HepG2 (cell line): ENCODE measurements around the gene OR6K6. TPM values are rescaled to one million over a fixed set of nuclear protein-coding genes. Genes with fewer than 3 reads are reported as not detected.

Experiments
- ATAC-seq: fragments of 200-7000 bp; cut with Tn5 transposase; 3 replicates; pipeline ENCODE4 v1.9.1; 2020; ENCODE audit warnings: mild to moderate bottlenecking, moderate library complexity
- BruUV-seq: library from RNA; stranded (reverse); fragments of 400-500 nt; replicated peaks from 2 replicates; lab custom pipeline; 2021; lab: Mats Ljungman, UMichigan
- CTCF ChIA-PET: fragments of 300-600 bp; formaldehyde crosslinking; extraction: SDS; loops from one replicate; lab custom pipeline; 2021; ENCODE audit warnings: low total read pairs, inconsistent platforms, low intra/inter-chr PET ratio; lab: Yijun Ruan, JAX
- POLR2A ChIA-PET: fragments of 350-600 bp; sonication (Branson Sonifier 250); formaldehyde crosslinking; loops from one replicate; lab custom pipeline; 2020; ENCODE audit warnings: antibody characterized with exemption, inconsistent platforms; lab: Yijun Ruan, JAX
- DNase-seq: peaks from one replicate; pipeline ENCODE4 v3.0.0-alpha.2; 2015; ENCODE audit warnings: low spot score
- FAIRE-seq: peaks from 3 replicates; lab custom pipeline; 2011; peaks lifted over from hg19 to GRCh38; lab: Jason Lieb, UNC
- H2AFZ ChIP-seq: one replicate; pipeline ENCODE4 v1.6.1; 2011; ENCODE audit warnings: low read length, inconsistent platforms
- H3K27ac ChIP-seq: fragments of 300-600 bp; 3 replicates; pipeline ENCODE4 v1.8.0; 2011; ENCODE audit warnings: mixed run types, mild to moderate bottlenecking, mixed read lengths, low read length, inconsistent platforms; ENCODE audit not compliant: insufficient read depth; ENCODE audit errors: extremely low read length
- H3K27me3 ChIP-seq, 2 experiments: fragments of 200-600 bp in 1 of 2; 2 replicates in 1 of 2; 3 replicates in 1 of 2; pipeline versions ENCODE4 v1.6.0 to v1.8.0; 2011; ENCODE audit warnings: low read length in 2 of 2, mild to moderate bottlenecking in 2 of 2, moderate library complexity in 2 of 2, inconsistent platforms in 1 of 2; ENCODE audit not compliant: insufficient read depth in 2 of 2, control insufficient read depth in 1 of 2
- H3K36me3 ChIP-seq, 2 experiments: fragments of 200-600 bp in 1 of 2; replicated peaks in 1 of 2; 2 replicates in 1 of 2; 3 replicates in 1 of 2; pipeline versions ENCODE4 v1.5.1 to v1.8.0; 2011; ENCODE audit warnings: low read length in 2 of 2, inconsistent platforms in 1 of 2; ENCODE audit not compliant: insufficient read depth in 2 of 2, control insufficient read depth in 1 of 2
- H3K4me1 ChIP-seq: 2 replicates; pipeline ENCODE4 v1.5.1; 2012; ENCODE audit warnings: low read length, inconsistent platforms; ENCODE audit not compliant: insufficient read depth
- H3K4me2 ChIP-seq: 2 replicates; pipeline ENCODE4 v1.6.0; 2011; ENCODE audit warnings: low read depth, low read length, inconsistent platforms
- H3K4me3 ChIP-seq, 3 experiments: fragments of 200-600 bp in 1 of 3; sonication (generic), shearing (Covaris generic) in 1 of 3; replicated peaks in 1 of 3; 2 replicates each; pipeline ENCODE4 v1.5.1; 2011 to 2016; ENCODE audit warnings: low read length in 3 of 3, inconsistent platforms in 2 of 3, low read depth in 2 of 3, mild to moderate bottlenecking in 2 of 3, control low read depth in 1 of 3, mixed read lengths in 1 of 3; ENCODE audit not compliant: insufficient read depth in 1 of 3
- H3K79me2 ChIP-seq: one replicate; pipeline ENCODE4 v1.6.1; 2011; ENCODE audit warnings: low read length, inconsistent platforms; ENCODE audit not compliant: insufficient read depth
- H3K9ac ChIP-seq: 2 replicates; pipeline ENCODE4 v1.6.0; 2011; ENCODE audit warnings: mild to moderate bottlenecking, low read depth, low read length, inconsistent platforms; ENCODE audit not compliant: insufficient read depth
- H3K9me3 ChIP-seq: 2 replicates; pipeline ENCODE4 v1.5.1; 2012; ENCODE audit warnings: mild to moderate bottlenecking, low read length
- H4K20me1 ChIP-seq: 2 replicates; pipeline ENCODE4 v1.6.0; 2011; ENCODE audit warnings: inconsistent platforms, mild to moderate bottlenecking, low read length, moderate library complexity; ENCODE audit not compliant: insufficient read depth
- AGO1 ChIP-seq: fragments of 200-400 bp; formaldehyde crosslinking; IDR thresholded peaks from 2 replicates; pipeline ENCODE4 v1.6.1; 2017; ENCODE audit warnings: mild to moderate bottlenecking, low read depth, low read length, moderate library complexity; ENCODE audit not compliant: poor library complexity, severe bottlenecking
- FOXA3 ChIP-seq: IDR thresholded peaks from 2 replicates; pipeline ENCODE4 v1.6.1; 2016; ENCODE audit warnings: missing genetic modification reagents, missing compliant biosample characterization
- HES4 ChIP-seq: sonication (generic); formaldehyde crosslinking; IDR thresholded peaks from 2 replicates; pipeline ENCODE4 v1.9.0; 2021; ENCODE audit warnings: mild to moderate bottlenecking, missing genetic modification reagents, borderline replicate concordance
- SALL2 ChIP-seq: sonication (generic); formaldehyde crosslinking; IDR thresholded peaks from 2 replicates; pipeline ENCODE4 v1.8.1; 2023; ENCODE audit warnings: mild to moderate bottlenecking, missing genetic modification reagents, inconsistent platforms
- U2AF1 ChIP-seq: fragments of 200-400 bp; formaldehyde crosslinking; optimal IDR thresholded peaks from 2 replicates; pipeline ENCODE3; 2017; ENCODE audit warnings: mild to moderate bottlenecking, low read depth, low read length
- ZFP36 ChIP-seq: fragments of 150-350 bp; IDR thresholded peaks from 2 replicates; pipeline ENCODE4 v1.6.1; 2018; ENCODE audit warnings: borderline replicate concordance, low read length, low read depth; ENCODE audit not compliant: partially characterized antibody
- ZNF589 ChIP-seq: sonication (generic); formaldehyde crosslinking; conservative IDR thresholded peaks from 2 replicates; pipeline ENCODE4 v1.8.0; 2022; ENCODE audit warnings: mild to moderate bottlenecking, moderate library complexity, missing genetic modification reagents
- ZNF703 ChIP-seq: sonication (generic); formaldehyde crosslinking; IDR thresholded peaks from 2 replicates; pipeline ENCODE4 v1.5.1; 2020; ENCODE audit warnings: missing genetic modification reagents, mild to moderate bottlenecking, moderate library complexity, borderline replicate concordance
- ZNF747 ChIP-seq: sonication (generic); formaldehyde crosslinking; IDR thresholded peaks from 2 replicates; pipeline ENCODE4 v1.8.1; 2023; ENCODE audit warnings: missing genetic modification reagents, mild to moderate bottlenecking, borderline replicate concordance
- ZNF772 ChIP-seq: sonication (generic); formaldehyde crosslinking; IDR thresholded peaks from 2 replicates; pipeline ENCODE4 v1.5.0; 2020; ENCODE audit warnings: mild to moderate bottlenecking, missing genetic modification reagents
- ZSCAN22 ChIP-seq: sonication (generic); formaldehyde crosslinking; IDR thresholded peaks from 2 replicates; pipeline ENCODE4 v1.4.0; 2020; ENCODE audit warnings: mild to moderate bottlenecking, missing genetic modification reagents
- WGBS: methylation state at CpG from one replicate; pipeline ENCODE4 v1.1.6; 2017; ENCODE audit warnings: low lambda C conversion rate; 5-methylcytosine and 5-hydroxymethylcytosine counted together
- in situ Hi-C: cut with HindIII; loops from 2 replicates; pipeline ENCODE4 v1.10.0; 2017; ENCODE audit warnings: low pct_unique_long_range_greater_than_20kb; ENCODE audit not compliant: extremely low pct_ligation_motif_present
- intact Hi-C: fragments of 100-400 bp; cut with micrococcal nuclease; formaldehyde crosslinking; loops from one replicate; pipeline ENCODE4 v1.10.0; 2022; ENCODE audit not compliant: unreplicated experiment
- polyA plus RNA-seq, 8 experiments: library from polyadenylated mRNA; depleted of rRNA in 3 of 8; stranded (reverse) in 7 of 8; unstranded in 1 of 8; fragments of >200 nt; fragmentation: Illumina TruSeq in 4 of 8; extraction: Trizol in 4 of 8; gene quantifications; 2 replicates each; pipeline versions ENCODE4 v1.2.1 to v1.2.3, GENCODE V29; 2011 to 2016; ENCODE audit warnings: low read depth in 4 of 8, missing spikeins in 1 of 8, mixed read lengths in 1 of 8; ENCODE audit not compliant: insufficient read depth in 1 of 8
- total RNA-seq, 5 experiments: library from RNA; depleted of rRNA; stranded (reverse); fragments of >200 nt; fragmentation: Illumina TruSeq; extraction: Trizol; gene quantifications; 2 replicates each; pipeline ENCODE4 v1.2.3, GENCODE V29; 2016; ENCODE audit warnings: low read depth in 1 of 5
- TF ChIP-seq, protein P1 (sequence below): fragments of 450-650 bp; IDR thresholded peaks from 2 replicates; pipeline ENCODE4 v1.6.1; 2017
- TF ChIP-seq, protein P2 (sequence below): sonication (generic); formaldehyde crosslinking; IDR thresholded peaks from 2 replicates; pipeline ENCODE4 v1.4.0; 2020; ENCODE audit warnings: mild to moderate bottlenecking, missing genetic modification reagents
- TF ChIP-seq, protein P3 (sequence below): sonication (generic); formaldehyde crosslinking; conservative IDR thresholded peaks from 2 replicates; pipeline ENCODE4 v1.4.0; 2020; ENCODE audit warnings: missing genetic modification reagents
- TF ChIP-seq, protein P4 (sequence below): sonication (generic); formaldehyde crosslinking; IDR thresholded peaks from 2 replicates; pipeline ENCODE4 v1.5.0; 2020; ENCODE audit warnings: missing genetic modification reagents

The OR6K6 gene
- total and polyA plus RNA-seq, 2 of the 13 experiments (the other 11 are each of a cell fraction or from before 2014, with no cell fraction given): not detected

DNA sequence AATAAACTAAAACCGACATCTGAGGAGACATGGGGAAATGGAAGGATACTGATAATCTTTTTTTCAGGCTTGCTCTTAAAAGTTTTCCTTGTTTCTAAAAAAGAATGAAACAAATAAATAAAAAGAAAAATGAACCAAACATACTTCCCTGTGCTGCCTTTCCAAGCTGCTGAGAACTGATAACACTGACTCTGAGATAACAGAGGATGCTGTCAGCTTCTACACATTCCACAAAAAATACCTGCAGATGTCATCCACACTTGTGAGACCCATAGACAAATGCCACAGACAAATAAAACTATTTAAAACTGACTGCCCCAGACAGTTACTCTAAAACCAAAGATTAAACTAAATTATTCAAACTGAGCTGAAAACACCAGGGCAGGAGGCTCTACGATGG, 22.0 kb upstream of the OR6K6 start:
- Histone ChIP-seq H3K4me1 (no peaks in the 10 kb centered on the region), H3K9me3 (peaks cover 6% of the 10 kb centered on the region), H3K36me3 (no peaks in the 10 kb centered on the region), H4K20me1 (no peaks in the 10 kb centered on the region), H2AFZ (no peak overlapping the region), H3K27me3 (no peaks in the 10 kb centered on the region), H3K4me3 (no peak overlapping the region), H3K27ac (no peak overlapping the region), H3K9ac (no peak overlapping the region), H3K4me2 (no peak overlapping the region), H3K79me2 (no peaks in the 10 kb centered on the region)
- intact Hi-C loops (no loop called here), in situ Hi-C loops (no loop called here)
- FAIRE-seq: no peak
- no peak for DNase-seq
- no peak for ATAC-seq
- no TSS peak for BruUV-seq
- POLR2A ChIA-PET: no interaction called here
- CTCF ChIA-PET: no interaction called here
- 1% methylated on average over 2 of the region's 2 CpGs for WGBS
- TF ChIP-seq ZNF747 (no peak), ZNF589 (no peak), ZSCAN22 (CRISPR knock-in tag) (no peak), HES4 (CRISPR knock-in tag) (no peak), FOXA3 (CRISPR knock-in tag) (no peak), ZNF703 (no peak), U2AF1 (no peak), ZFP36 (no peak), SALL2 (no peak), AGO1 (no peak), ZNF772 (CRISPR knock-in tag) (no peak)
- TF ChIP-seq, protein P1, sequence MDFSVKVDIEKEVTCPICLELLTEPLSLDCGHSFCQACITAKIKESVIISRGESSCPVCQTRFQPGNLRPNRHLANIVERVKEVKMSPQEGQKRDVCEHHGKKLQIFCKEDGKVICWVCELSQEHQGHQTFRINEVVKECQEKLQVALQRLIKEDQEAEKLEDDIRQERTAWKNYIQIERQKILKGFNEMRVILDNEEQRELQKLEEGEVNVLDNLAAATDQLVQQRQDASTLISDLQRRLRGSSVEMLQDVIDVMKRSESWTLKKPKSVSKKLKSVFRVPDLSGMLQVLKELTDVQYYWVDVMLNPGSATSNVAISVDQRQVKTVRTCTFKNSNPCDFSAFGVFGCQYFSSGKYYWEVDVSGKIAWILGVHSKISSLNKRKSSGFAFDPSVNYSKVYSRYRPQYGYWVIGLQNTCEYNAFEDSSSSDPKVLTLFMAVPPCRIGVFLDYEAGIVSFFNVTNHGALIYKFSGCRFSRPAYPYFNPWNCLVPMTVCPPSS: no peak
- TF ChIP-seq, protein P2, sequence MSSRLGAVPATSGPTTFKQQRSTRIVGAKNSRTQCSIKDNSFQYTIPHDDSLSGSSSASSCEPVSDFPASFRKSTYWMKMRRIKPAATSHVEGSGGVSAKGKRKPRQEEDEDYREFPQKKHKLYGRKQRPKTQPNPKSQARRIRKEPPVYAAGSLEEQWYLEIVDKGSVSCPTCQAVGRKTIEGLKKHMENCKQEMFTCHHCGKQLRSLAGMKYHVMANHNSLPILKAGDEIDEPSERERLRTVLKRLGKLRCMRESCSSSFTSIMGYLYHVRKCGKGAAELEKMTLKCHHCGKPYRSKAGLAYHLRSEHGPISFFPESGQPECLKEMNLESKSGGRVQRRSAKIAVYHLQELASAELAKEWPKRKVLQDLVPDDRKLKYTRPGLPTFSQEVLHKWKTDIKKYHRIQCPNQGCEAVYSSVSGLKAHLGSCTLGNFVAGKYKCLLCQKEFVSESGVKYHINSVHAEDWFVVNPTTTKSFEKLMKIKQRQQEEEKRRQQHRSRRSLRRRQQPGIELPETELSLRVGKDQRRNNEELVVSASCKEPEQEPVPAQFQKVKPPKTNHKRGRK (CRISPR knock-in tag): no peak
- TF ChIP-seq, protein P3, sequence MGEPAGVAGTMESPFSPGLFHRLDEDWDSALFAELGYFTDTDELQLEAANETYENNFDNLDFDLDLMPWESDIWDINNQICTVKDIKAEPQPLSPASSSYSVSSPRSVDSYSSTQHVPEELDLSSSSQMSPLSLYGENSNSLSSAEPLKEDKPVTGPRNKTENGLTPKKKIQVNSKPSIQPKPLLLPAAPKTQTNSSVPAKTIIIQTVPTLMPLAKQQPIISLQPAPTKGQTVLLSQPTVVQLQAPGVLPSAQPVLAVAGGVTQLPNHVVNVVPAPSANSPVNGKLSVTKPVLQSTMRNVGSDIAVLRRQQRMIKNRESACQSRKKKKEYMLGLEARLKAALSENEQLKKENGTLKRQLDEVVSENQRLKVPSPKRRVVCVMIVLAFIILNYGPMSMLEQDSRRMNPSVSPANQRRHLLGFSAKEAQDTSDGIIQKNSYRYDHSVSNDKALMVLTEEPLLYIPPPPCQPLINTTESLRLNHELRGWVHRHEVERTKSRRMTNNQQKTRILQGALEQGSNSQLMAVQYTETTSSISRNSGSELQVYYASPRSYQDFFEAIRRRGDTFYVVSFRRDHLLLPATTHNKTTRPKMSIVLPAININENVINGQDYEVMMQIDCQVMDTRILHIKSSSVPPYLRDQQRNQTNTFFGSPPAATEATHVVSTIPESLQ (CRISPR knock-in tag): no peak
- TF ChIP-seq, protein P4, sequence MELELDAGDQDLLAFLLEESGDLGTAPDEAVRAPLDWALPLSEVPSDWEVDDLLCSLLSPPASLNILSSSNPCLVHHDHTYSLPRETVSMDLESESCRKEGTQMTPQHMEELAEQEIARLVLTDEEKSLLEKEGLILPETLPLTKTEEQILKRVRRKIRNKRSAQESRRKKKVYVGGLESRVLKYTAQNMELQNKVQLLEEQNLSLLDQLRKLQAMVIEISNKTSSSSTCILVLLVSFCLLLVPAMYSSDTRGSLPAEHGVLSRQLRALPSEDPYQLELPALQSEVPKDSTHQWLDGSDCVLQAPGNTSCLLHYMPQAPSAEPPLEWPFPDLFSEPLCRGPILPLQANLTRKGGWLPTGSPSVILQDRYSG (CRISPR knock-in tag): no peak
